HG02973 (cell line): ENCODE data around the gene PYGO2.
A peak's percentile ranks its signal among the peaks of the same experiment; 100 is the strongest.

ENCODE experiments used
- ATAC-seq: cut with Tn5 transposase; IDR thresholded peaks from one replicate; pipeline ENCODE4 v1.9.1; 2021; ENCODE audit warnings: moderate library complexity; ENCODE audit not compliant: unreplicated experiment

Gene PYGO2

GRCh38 chr1:154945160-154945961 lies 16.2 kb downstream of the PYGO2 start:
- ATAC-seq, result no peak

- no peak for ATAC-seq
These were observed 17.0 kb downstream of the PYGO2 start for GRCh38 chr1:154944401-154945159.

GRCh38 chr1:154943649-154944400 lies 17.8 kb downstream of the PYGO2 start:
- no peak for ATAC-seq

GRCh38 chr1:154941333-154942013 lies 20.1 kb downstream of the PYGO2 start:
- no peak for ATAC-seq

GRCh38 chr1:154940651-154941194 lies 20.9 kb downstream of the PYGO2 start:
- no peak for ATAC-seq

- ATAC-seq, result no peak
These were observed 21.4 kb downstream of the PYGO2 start for GRCh38 chr1:154940213-154940560.

- ATAC-seq, result no peak
These were observed 22.8 kb downstream of the PYGO2 start for GRCh38 chr1:154938604-154939399.

- ATAC-seq, result no peak
These were observed 23.6 kb downstream of the PYGO2 start for GRCh38 chr1:154937988-154938386.

- ATAC-seq, result peak; percentile 58
These were observed 24.2 kb downstream of the PYGO2 start for GRCh38 chr1:154937085-154937987.

GRCh38 chr1:154936555-154937084 lies 25.0 kb downstream of the PYGO2 start, which contains the start of gene PMVK:
Gene PMVK, minus strand, starts transcription at chr1:154936719. Its CDS starts 34 bp downstream, at chr1:154936685.
- peak; percentile 56 for ATAC-seq

GRCh38 chr1:154935749-154936554 lies 25.6 kb downstream of the PYGO2 start:
- ATAC-seq, result no peak

- ATAC-seq, result no peak
These were observed 27.1 kb downstream of the PYGO2 start for GRCh38 chr1:154934358-154934948.

- no peak for ATAC-seq
These were observed 29.6 kb downstream of the PYGO2 start for GRCh38 chr1:154931940-154932487.

GRCh38 chr1:154926201-154926600 lies 35.4 kb downstream of the PYGO2 start:
- no peak for ATAC-seq

- no peak for ATAC-seq
These were observed 36.0 kb downstream of the PYGO2 start for GRCh38 chr1:154925335-154926170.

- ATAC-seq, result no peak
These were observed 37.9 kb downstream of the PYGO2 start for GRCh38 chr1:154923695-154924094.
